HepG2 (cell line): ENCODE data around the gene AP3M1. TPM values are rescaled to one million over a fixed set of nuclear protein-coding genes. Genes with fewer than 3 reads are reported as not detected.
A peak's percentile ranks its signal among the peaks of the same experiment; 100 is the strongest.

Experiments used
- ASH2L ChIP-seq: fragments of 300-600, 200-600 bp; sonication (generic); IDR thresholded peaks from 2 replicates; pipeline ENCODE4 v1.7.0; 2017; ENCODE audit warnings: low read depth, mild to moderate bottlenecking, moderate library complexity, mixed read lengths, low read length; ENCODE audit not compliant: insufficient read length
- FOXO4 ChIP-seq: sonication (generic); formaldehyde crosslinking; conservative IDR thresholded peaks from 2 replicates; pipeline ENCODE4 v1.8.1; 2023; ENCODE audit warnings: missing genetic modification reagents
- GMEB2 ChIP-seq: IDR thresholded peaks from 2 replicates; pipeline ENCODE4 v1.6.1; 2016; ENCODE audit warnings: missing biosample characterization, missing genetic modification reagents, low read depth
- MEIS2 ChIP-seq: sonication (generic); formaldehyde crosslinking; IDR thresholded peaks from 2 replicates; pipeline ENCODE4 v1.9.0; 2021; ENCODE audit warnings: mild to moderate bottlenecking, missing genetic modification reagents
- MLXIP ChIP-seq: sonication (generic); formaldehyde crosslinking; IDR thresholded peaks from 2 replicates; pipeline ENCODE4 v1.9.0; 2021; ENCODE audit warnings: missing genetic modification reagents, borderline replicate concordance
- MNT ChIP-seq: fragments of 450-650 bp; IDR thresholded peaks from 2 replicates; pipeline ENCODE4 v1.6.1; 2016
- PATZ1 ChIP-seq: sonication (generic); formaldehyde crosslinking; IDR thresholded peaks from 2 replicates; pipeline ENCODE4 v1.4.0; 2020; ENCODE audit warnings: missing genetic modification reagents
- POLR2A ChIP-seq, 2 experiments: IDR thresholded peaks; 2 replicates each; pipeline ENCODE4 v1.6.1; 2011; ENCODE audit warnings: low read depth in 2 of 2, low read length in 2 of 2, mild to moderate bottlenecking in 1 of 2, moderate library complexity in 1 of 2; ENCODE audit not compliant: insufficient read depth in 1 of 2
- RNF219 ChIP-seq: sonication (generic); formaldehyde crosslinking; IDR thresholded peaks from 2 replicates; pipeline ENCODE4 v1.5.0; 2020; ENCODE audit warnings: mild to moderate bottlenecking, missing genetic modification reagents
- SIN3A ChIP-seq: IDR thresholded peaks from 2 replicates; pipeline ENCODE4 v1.6.1; 2011; ENCODE audit warnings: low read depth, mild to moderate bottlenecking, control low read depth, low read length, borderline replicate concordance
- ZKSCAN5 ChIP-seq: sonication (generic); formaldehyde crosslinking; IDR thresholded peaks from 2 replicates; pipeline ENCODE4 v1.5.1; 2020; ENCODE audit warnings: mild to moderate bottlenecking, missing genetic modification reagents
- ZNF644 ChIP-seq: IDR thresholded peaks from 2 replicates; pipeline ENCODE4 v1.6.1; 2016; ENCODE audit warnings: low read depth
- polyA plus RNA-seq, 8 experiments: library from polyadenylated mRNA; depleted of rRNA in 3 of 8; stranded (reverse) in 7 of 8; unstranded in 1 of 8; fragments of >200 nt; fragmentation: Illumina TruSeq in 4 of 8; extraction: Trizol in 4 of 8; gene quantifications; 2 replicates each; pipeline versions ENCODE4 v1.2.1 to v1.2.3, GENCODE V29; 2011 to 2016; ENCODE audit warnings: low read depth in 4 of 8, missing spikeins in 1 of 8, mixed read lengths in 1 of 8; ENCODE audit not compliant: insufficient read depth in 1 of 8
- total RNA-seq, 5 experiments: library from RNA; depleted of rRNA; stranded (reverse); fragments of >200 nt; fragmentation: Illumina TruSeq; extraction: Trizol; gene quantifications; 2 replicates each; pipeline ENCODE4 v1.2.3, GENCODE V29; 2016; ENCODE audit warnings: low read depth in 1 of 5

Gene AP3M1
- total and polyA plus RNA-seq, 2 of the 13 experiments (the other 11 are each of a cell fraction or from before 2014, with no cell fraction given): 29.0 to 31.6 TPM

GRCh38 chr10:74177140-74177677 is 26.6 kb upstream of the AP3M1 start (continued):
- TF ChIP-seq ZKSCAN5 (CRISPR knock-in tag) (no peak), PATZ1 (peak; percentile 93), MLXIP (CRISPR knock-in tag) (no peak), POLR2A (IDR thresholded peaks at IDR 0.05; ENCODE audit: insufficient read depth in 1 of 2, low read depth in 2 of 2, low read length in 2 of 2) (0 out of 4 replicates have a peak, but pooled peaks of 1 of the 2 experiments have one; percentile 23), ASH2L (peak; percentile 13), SIN3A (peak; percentile 52; the same call in 1 of the 2 replicates), MNT (no peak), RNF219 (CRISPR knock-in tag) (peak; percentile 11; the same call in 1 of the 2 replicates), MEIS2 (CRISPR knock-in tag) (peak; percentile 66), ZNF644 (CRISPR knock-in tag) (peak; percentile 98), GMEB2 (CRISPR knock-in tag) (no peak), FOXO4 (CRISPR knock-in tag) (0 out of 2 replicates have a peak, but pooled peaks have one; percentile 34)
